Right hindlimb (tissue), 1 donor: ENCODE measurements around the gene NPFFR2.
"Not testable (repeated sequence)": the region's sequence is repeated elsewhere in the genome, so short reads cannot be mapped to it uniquely, and the experiment has no call there.

ENCODE experiments used
- DNase-seq: peaks from one replicate; pipeline ENCODE4 v3.0.0-alpha.2; 2018

The NPFFR2 gene

DNA sequence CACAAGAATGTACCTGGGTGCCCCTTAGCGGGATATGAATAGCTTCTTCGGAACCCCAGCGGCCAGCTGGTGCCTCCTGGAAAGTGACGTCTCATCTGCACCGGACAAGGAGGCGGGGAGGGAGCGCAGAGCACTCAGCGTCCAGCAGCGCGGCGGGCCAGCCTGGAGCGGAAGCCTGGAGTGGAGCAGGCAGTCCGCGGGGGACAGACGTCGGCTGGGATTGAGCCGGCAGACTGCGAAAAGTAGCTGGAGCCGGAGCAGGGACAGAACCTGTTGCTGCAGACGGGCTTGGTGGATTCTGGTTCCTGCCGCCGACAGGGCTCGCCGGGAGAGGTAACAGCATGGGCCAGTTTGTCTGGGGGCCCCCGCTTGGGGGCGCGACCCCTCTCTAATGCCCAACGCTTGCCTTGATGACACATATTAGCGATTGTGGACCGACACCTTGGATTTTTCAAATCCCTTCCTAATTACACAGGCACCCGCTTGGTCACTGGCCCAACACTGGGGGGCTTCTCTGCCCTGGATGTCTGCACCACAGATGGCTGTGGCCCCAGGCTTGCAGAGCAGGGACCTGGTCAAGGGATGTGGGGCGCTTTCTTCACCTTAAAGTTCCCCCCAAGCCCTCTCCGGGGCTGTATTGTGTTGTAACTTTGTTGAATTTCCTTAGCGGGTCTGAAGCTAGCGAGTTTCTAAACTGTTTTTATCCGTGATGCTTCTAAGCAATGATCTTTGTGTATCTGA, at the start of gene NPFFR2:
Gene NPFFR2, plus strand, starts transcription at position 133 of the 741 bp plus-strand sequence. CDS start 96,592 bp downstream, outside the sequence.
- peak; percentile 63 for DNase-seq

- no peak for DNase-seq
Observed at GRCh38 chr4:71992571-71993312, 39.1 kb upstream of the NPFFR2 start.

- DNase-seq, result no peak
Observed at GRCh38 chr4:71994559-71994958, 37.2 kb upstream of the NPFFR2 start.

DNA sequence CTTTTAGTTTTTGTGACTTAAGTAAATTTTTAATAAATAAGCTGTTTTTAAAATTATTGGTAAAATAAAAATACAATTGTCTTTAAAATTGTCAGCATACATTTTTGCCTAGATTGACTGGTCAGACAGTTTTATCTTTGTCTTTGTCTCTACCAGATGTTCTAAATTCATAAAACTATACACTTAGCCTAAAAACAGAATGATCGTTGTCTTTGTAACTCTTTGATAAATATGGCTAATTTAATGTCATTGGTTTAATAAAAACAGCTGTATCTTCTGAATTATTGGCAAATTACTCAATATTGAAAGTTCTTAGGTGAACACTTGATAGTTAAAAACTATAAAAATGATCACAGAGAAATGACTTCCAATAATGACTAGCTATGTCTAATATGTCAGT, 36.5 kb upstream of the NPFFR2 start:
- DNase-seq, result no peak

- DNase-seq, result no peak
Observed at GRCh38 chr4:72006586-72006985, 25.2 kb upstream of the NPFFR2 start.

DNA sequence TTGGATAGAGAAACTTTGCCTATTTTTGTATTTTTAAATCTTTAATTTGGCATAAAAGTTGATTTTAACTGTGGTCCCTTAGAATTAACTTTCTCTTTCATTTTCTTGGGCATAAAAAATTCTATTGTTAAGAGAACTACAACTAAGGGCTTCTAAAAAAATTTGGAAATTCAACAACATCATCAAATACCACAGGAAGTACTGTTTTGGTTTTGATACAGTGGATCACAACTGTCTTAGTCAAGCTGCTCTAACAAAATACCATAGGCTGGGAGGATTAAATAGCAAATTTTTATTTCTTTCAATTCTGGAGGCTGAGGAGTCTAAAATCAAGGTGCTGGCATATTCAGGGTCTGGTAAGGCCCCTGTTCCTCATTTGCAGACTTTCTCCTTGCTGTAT, 19.9 kb upstream of the NPFFR2 start:
- no peak for DNase-seq

GRCh38 chr4:72016011-72016410, 15.8 kb upstream of the NPFFR2 start:
- DNase-seq, result no peak

GRCh38 chr4:72019688-72020087, 12.1 kb upstream of the NPFFR2 start:
- no peak for DNase-seq

- no peak for DNase-seq
Observed at GRCh38 chr4:72022553-72022952, 9.2 kb upstream of the NPFFR2 start.

GRCh38 chr4:72055566-72055965, 23.8 kb downstream of the NPFFR2 start:
- DNase-seq, result no peak

DNA sequence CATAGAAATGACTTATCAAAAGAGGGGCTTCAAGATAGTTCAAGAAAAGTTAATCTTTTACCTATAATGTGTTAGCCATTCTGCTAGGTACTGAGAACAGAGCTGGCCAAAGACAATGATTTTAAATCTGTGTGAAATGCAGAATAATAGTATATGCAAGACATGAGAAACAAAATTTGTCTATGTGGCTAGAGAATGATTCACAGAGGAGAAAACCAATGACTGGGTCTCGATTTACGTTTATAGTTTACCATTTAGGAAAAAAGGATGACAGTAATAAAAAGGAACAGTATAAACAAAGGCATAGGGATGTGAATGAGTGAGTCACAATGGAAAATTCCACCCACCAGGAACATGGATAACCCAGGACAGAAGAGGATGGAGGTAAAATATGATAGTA, 31.9 kb downstream of the NPFFR2 start:
- DNase-seq, result no peak

- no peak for DNase-seq
Observed at GRCh38 chr4:72067051-72067450, 35.3 kb downstream of the NPFFR2 start.

- DNase-seq, result no peak
Observed at GRCh38 chr4:72073816-72074215, 42.0 kb downstream of the NPFFR2 start.

DNA sequence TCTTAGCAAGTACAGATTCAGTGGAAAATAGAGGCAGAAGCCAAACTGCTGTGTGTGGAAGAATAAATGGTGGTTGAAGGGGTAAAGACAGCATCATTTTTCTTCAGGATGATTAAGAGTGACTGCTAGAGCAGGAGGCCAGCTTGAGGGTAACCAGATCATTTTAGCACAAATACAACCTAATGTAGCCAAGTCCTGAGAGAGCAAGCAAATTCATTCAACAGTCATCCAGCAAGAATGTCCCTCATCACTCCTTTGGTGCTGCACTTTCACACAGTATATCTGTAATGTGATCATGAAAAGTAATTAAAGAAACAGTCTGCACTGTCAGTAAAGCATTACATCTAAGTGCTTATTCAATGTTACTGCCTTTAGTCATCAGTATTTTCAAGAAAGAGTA, 44.8 kb downstream of the NPFFR2 start:
- DNase-seq, result no peak

- DNase-seq, result no peak
Observed at GRCh38 chr4:72077346-72077745, 45.5 kb downstream of the NPFFR2 start.

DNA sequence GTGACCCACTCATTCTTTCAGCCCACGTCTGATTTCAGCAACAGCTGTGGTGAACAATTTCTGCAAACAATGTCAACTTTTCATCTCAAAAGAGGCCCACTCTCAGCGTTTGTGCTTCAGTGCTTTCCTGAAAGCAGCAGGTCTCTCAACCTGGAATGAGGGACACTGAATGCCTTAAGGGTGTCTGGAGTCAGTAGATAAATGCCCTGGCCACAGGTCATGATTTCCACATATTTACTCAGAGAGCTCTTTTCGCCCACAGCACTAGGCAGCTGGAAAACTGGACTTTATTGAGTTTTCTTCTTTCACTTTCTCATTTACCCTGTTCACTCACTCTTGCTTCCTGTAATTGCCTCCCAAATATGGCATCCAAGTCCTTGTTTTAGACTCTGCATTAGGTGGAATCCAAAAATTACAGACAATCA, 52.8 kb downstream of the NPFFR2 start:
- DNase-seq, result no peak

DNA sequence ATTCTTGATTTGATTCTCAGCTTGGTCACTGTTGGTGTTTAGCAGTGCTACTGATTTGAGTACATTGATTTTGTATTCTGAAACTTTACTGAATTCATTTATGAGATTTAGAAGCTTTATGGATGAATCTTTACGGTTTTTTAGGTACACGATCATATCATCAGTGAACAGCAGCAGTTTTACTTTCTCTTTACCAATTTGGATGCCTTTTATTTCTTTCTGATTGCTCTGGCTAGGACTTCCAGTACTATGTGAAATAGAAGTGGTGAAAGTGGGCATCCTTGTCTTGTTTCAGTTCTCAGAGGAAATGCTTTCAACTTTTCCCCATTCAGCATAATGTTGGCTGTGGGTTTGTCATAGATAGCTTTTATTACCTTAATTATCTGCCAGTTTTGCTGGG, 58.8 kb downstream of the NPFFR2 start:
- not testable (repeated sequence) for DNase-seq

- DNase-seq, result peak; percentile 12
Observed at GRCh38 chr4:72094059-72094797, 62.4 kb downstream of the NPFFR2 start.

- no peak for DNase-seq
Observed at GRCh38 chr4:72107456-72107855, 75.7 kb downstream of the NPFFR2 start.

DNA sequence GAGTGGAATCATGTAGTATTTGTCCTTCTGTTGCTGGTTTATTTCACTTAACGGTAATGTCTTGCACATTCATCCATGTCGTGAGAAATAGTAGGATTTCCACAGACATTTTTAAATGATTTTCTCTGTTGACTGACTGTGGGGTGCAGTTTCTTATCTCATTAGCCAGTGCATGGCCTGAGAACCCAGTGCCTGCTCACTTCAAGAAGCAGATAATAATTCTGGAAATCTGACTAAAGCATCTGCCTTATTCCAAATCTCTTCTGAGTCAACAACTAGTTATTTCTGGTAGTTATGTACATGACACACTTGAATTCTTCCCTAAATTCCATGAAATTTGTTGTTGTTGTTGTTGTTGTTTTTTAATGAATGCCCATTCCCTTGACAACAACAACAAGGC, 77.6 kb downstream of the NPFFR2 start:
- DNase-seq, result no peak

GRCh38 chr4:72109959-72110497, 78.2 kb downstream of the NPFFR2 start:
- DNase-seq, result no peak

DNA sequence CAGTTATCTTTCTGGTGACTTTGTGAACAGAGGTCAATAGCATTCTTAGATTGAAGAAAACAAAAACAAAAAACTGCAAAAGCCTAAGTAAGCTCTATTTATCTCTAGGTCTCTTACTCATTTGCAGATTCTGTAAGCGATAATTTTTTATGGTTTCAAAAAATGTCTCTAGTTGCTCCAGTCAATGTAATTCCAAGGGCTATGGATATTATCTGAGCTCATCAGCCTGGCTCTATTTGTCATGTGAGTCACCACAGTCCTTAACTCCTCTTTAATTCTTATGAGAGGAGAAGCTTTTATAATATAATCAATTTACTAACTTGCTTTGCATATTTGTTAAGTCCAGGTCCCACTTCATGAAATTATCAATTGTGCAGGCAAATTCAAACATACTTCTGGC, 79.1 kb downstream of the NPFFR2 start:
- no peak for DNase-seq

- DNase-seq, result no peak
Observed at GRCh38 chr4:72111863-72112262, 80.1 kb downstream of the NPFFR2 start.
